Spleen (tissue), 11 donors: ENCODE results near the gene OR51G2. TPM values are rescaled to one million over a fixed set of nuclear protein-coding genes. Genes with fewer than 3 reads are reported as not detected.

ENCODE experiments used
- DNase-seq: peaks from one replicate; pipeline ENCODE4 v3.0.0-alpha.2; 2020
- H3K27ac ChIP-seq, 8 donors: fragments of 200-600 bp; sonication (generic) in 7 of 8; 1 replicate in 4 of 8; 2 replicates in 4 of 8; pipeline versions ENCODE4 v1.5.0 to v1.8.0; 2016 to 2021; ENCODE audit warnings: inconsistent platforms in 4 of 8, mild to moderate bottlenecking in 4 of 8, moderate library complexity in 1 of 8
- H3K27me3 ChIP-seq, 7 donors: fragments of 200-600 bp; sonication (generic) in 6 of 7; replicated peaks in 1 of 7; 1 replicate in 4 of 7; 2 replicates in 3 of 7; pipeline versions ENCODE4 v1.5.0 to v1.8.0; 2016 to 2021; ENCODE audit warnings: inconsistent platforms in 3 of 7, mild to moderate bottlenecking in 1 of 7
- H3K36me3 ChIP-seq, 6 donors: fragments of 200-600 bp; sonication (generic) in 5 of 6; 1 replicate in 4 of 6; 2 replicates in 2 of 6; pipeline versions ENCODE4 v1.5.0 to v1.8.0; 2016 to 2021; ENCODE audit warnings: inconsistent platforms in 2 of 6
- H3K4me1 ChIP-seq, 6 donors: fragments of 200-600 bp; sonication (generic) in 5 of 6; 1 replicate in 3 of 6; 2 replicates in 3 of 6; pipeline versions ENCODE4 v1.5.0 to v1.8.0; 2016 to 2021; ENCODE audit warnings: inconsistent platforms in 3 of 6
- H3K4me3 ChIP-seq, 8 donors: fragments of 200-600 bp; sonication (generic) in 7 of 8; 1 replicate in 4 of 8; 2 replicates in 4 of 8; pipeline versions ENCODE4 v1.5.0 to v1.8.0; 2016 to 2021; ENCODE audit warnings: inconsistent platforms in 4 of 8, mild to moderate bottlenecking in 4 of 8, moderate library complexity in 2 of 8
- H3K9me3 ChIP-seq, 8 donors: fragments of 200-600 bp; sonication (generic) in 7 of 8; 1 replicate in 4 of 8; 2 replicates in 4 of 8; pipeline versions ENCODE4 v1.5.0 to v1.8.0; 2016 to 2021; ENCODE audit warnings: inconsistent platforms in 4 of 8
- CTCF ChIP-seq, 11 experiments: fragments of 200-600 bp in 7 of 11; fragments of 450-650 bp in 4 of 11; sonication (generic) in 4 of 11; IDR thresholded peaks in 8 of 11; conservative IDR thresholded peaks in 3 of 11; 1 replicate in 7 of 11; 2 replicates in 4 of 11; pipeline versions ENCODE4 v1.4.0 to v1.8.0; 2016 to 2021; ENCODE audit warnings: antibody characterized with exemption in 11 of 11, inconsistent platforms in 4 of 11, mild to moderate bottlenecking in 1 of 11
- POLR2A ChIP-seq, 3 donors: fragments of 450-650 bp; IDR thresholded peaks; one replicate each; pipeline ENCODE4 v1.5.1; 2017; ENCODE audit warnings: antibody characterized with exemption in 3 of 3, mild to moderate bottlenecking in 1 of 3
- POLR2AphosphoS5 ChIP-seq, 3 donors: sonication (generic); formaldehyde crosslinking; IDR thresholded peaks; one replicate each; pipeline ENCODE4 v1.5.1; 2017; ENCODE audit warnings: antibody characterized with exemption in 3 of 3
- WGBS, 5 donors: extraction: QIAGEN DNeasy Blood & Tissue Kit in 3 of 5; methylation state at CpG; one replicate each; pipeline versions ENCODE4 v1.1.5 to v1.1.7; 2013 to 2018; 5-methylcytosine and 5-hydroxymethylcytosine counted together
- intact Hi-C: fragments of 100-400 bp; cut with DNase I; formaldehyde crosslinking; loops from one replicate; pipeline ENCODE4 v1.15.0; 2023; ENCODE audit warnings: low total_unique reads
- polyA plus RNA-seq, 3 donors: library from polyadenylated mRNA; stranded (reverse); fragments of 200-250 nt; gene quantifications; one replicate each; pipeline ENCODE4 v1.2.1, GENCODE V29; 2013
- total RNA-seq, 7 donors: library from RNA; depleted of rRNA in 3 of 7; stranded (reverse); fragments of >200 nt in 3 of 7; fragmentation: NEBNext Ultra II Directional in 4 of 7; extraction: Animal tissue kit (Norgen Biotek cat#: 25700) in 4 of 7; gene quantifications; one replicate each; pipeline versions ENCODE4 v1.1.0 to v1.2.1, GENCODE V29; 2016 to 2021
- donor health status: healthy with polysubstance abuse.
- donor health status: DM: no; HTN: no; CAD: no; lungs with moderate emphysema.
- donor health status: DM: no; HTN: no; CAD: no.
- donor health status: Bipolar disorder and iron deficiency.
- donor health status: healthy.
- donor health status: DM: no; HTN: no; CAD: no.
- donor health status: DM: yes; HTN: yes; CAD: no.

OR51G2 gene
- total and polyA plus RNA-seq, 10 donors = not detected

DNA sequence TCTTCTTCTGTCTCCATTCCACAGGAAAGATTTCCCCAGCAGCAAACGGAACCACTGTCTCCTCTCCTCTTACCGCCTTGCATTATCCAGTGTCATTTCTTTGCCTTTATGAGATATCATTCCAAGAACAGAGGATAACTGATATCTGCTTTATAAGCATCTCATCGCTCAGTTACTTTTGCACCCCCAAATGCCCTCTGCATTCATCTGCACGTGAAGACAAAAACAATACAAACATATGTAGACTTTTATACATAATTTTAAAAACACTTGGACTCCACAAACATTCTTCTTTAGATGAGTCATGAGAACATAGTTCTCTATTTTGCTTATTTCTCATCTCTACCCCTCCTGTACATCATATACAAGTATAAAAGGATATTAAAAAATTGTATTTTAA, 38.0 kb downstream of the OR51G2 start:
- Histone ChIP-seq H3K9me3 (no peaks in the 10 kb centered on the region), H3K27me3 (no peaks in the 10 kb centered on the region), H3K4me1 (no peaks in the 10 kb centered on the region), H3K4me3 (no peak overlapping the region), H3K36me3 (no peaks in the 10 kb centered on the region), H3K27ac (no peak overlapping the region)
- DNase-seq = no peak
- WGBS, 5 donors = 79 to 88% (median 85%) methylated on average over 4 of the region's 4 CpGs
- TF ChIP-seq CTCF (IDR thresholded peaks at IDR 0.05 in 8 of 11, conservative IDR thresholded peaks at IDR 0.05 in 3 of 11) (no peak), POLR2AphosphoS5 (IDR thresholded peaks at IDR 0.05) (no peak), POLR2A (IDR thresholded peaks at IDR 0.05) (no peak)
- intact Hi-C loops = no loop called here

- intact Hi-C loops = no loop called here
- Histone ChIP-seq H3K36me3 (no peaks in the 10 kb centered on the region), H3K4me1 (no peaks in the 10 kb centered on the region), H3K4me3 (no peak overlapping the region), H3K27me3 (no peaks in the 10 kb centered on the region), H3K9me3 (peaks cover 0 to 7% (median 0%) of the 10 kb centered on the region in 8 donors), H3K27ac (no peak overlapping the region)
- no peak for TF ChIP-seq POLR2A (IDR thresholded peaks at IDR 0.05)
- no peak for TF ChIP-seq POLR2AphosphoS5 (IDR thresholded peaks at IDR 0.05)
- TF ChIP-seq CTCF (IDR thresholded peaks at IDR 0.05 in 8 of 11, conservative IDR thresholded peaks at IDR 0.05 in 3 of 11) = no peak
- 51 to 71% (median 65%) methylated on average over 1 of the region's 1 CpG for WGBS, 5 donors
- no peak for DNase-seq
Observed at GRCh38 chr11:4865855-4866254, 53.3 kb downstream of the OR51G2 start.

GRCh38 chr11:4863876-4864275, 55.3 kb downstream of the OR51G2 start:
- no peak overlapping the region for H3K27ac ChIP-seq
- peaks cover 0 to 7% (median 0%) of the 10 kb centered on the region in 8 donors for H3K9me3 ChIP-seq
- no peaks in the 10 kb centered on the region for H3K36me3 ChIP-seq
- intact Hi-C loops = no loop called here
- DNase-seq = no peak
- TF ChIP-seq POLR2AphosphoS5 (IDR thresholded peaks at IDR 0.05) (no peak), POLR2A (IDR thresholded peaks at IDR 0.05) (no peak), CTCF (IDR thresholded peaks at IDR 0.05 in 8 of 11, conservative IDR thresholded peaks at IDR 0.05 in 3 of 11) (no peak)
- H3K27me3 ChIP-seq = no peaks in the 10 kb centered on the region
- no peaks in the 10 kb centered on the region for H3K4me1 ChIP-seq
- no peak overlapping the region for H3K4me3 ChIP-seq
- 89 to 91% (median 90%) methylated on average over 4 of the region's 4 CpGs for WGBS, 5 donors

Other genes starting within 250 kb of the OR51G2 start
- gene OR51E2, start 221.5 kb downstream of the OR51G2 start, total RNA-seq = not detected
- gene OR51E2, start 221.5 kb downstream of the OR51G2 start, polyA plus RNA-seq = under 1 TPM in 2 of 3 donors, not detected in 1; 0.05 to 0.09 TPM
- not detected for gene MMP26, start 214.6 kb downstream of the OR51G2 start, total RNA-seq
- gene MMP26, start 214.6 kb downstream of the OR51G2 start, polyA plus RNA-seq = not detected
- not detected for gene OR51F1, start 149.4 kb downstream of the OR51G2 start, total RNA-seq
- gene OR51F1, start 149.4 kb downstream of the OR51G2 start, polyA plus RNA-seq = not detected
- gene OR52R1, start 115.0 kb downstream of the OR51G2 start, total RNA-seq = not detected
- gene OR52R1, start 115.0 kb downstream of the OR51G2 start, polyA plus RNA-seq = not detected
- gene OR51F2, start 98.0 kb downstream of the OR51G2 start, total RNA-seq = not detected
- gene OR51F2, start 98.0 kb downstream of the OR51G2 start, polyA plus RNA-seq = not detected
- gene OR51S1, start 70.1 kb downstream of the OR51G2 start, total RNA-seq = not detected
- not detected for gene OR51S1, start 70.1 kb downstream of the OR51G2 start, polyA plus RNA-seq
- not detected for gene OR51T1, start 37.5 kb downstream of the OR51G2 start, total RNA-seq
- not detected for gene OR51T1, start 37.5 kb downstream of the OR51G2 start, polyA plus RNA-seq
- gene OR51A7, start 15.6 kb downstream of the OR51G2 start, total RNA-seq = not detected
- not detected for gene OR51A7, start 15.6 kb downstream of the OR51G2 start, polyA plus RNA-seq
- gene OR51G1, start 5.0 kb upstream of the OR51G2 start, total RNA-seq = not detected
- not detected for gene OR51G1, start 5.0 kb upstream of the OR51G2 start, polyA plus RNA-seq
- gene OR51A4, start 28.3 kb upstream of the OR51G2 start, total RNA-seq = not detected
- gene OR51A4, start 28.3 kb upstream of the OR51G2 start, polyA plus RNA-seq = not detected
- not detected for gene OR51A2, start 36.4 kb upstream of the OR51G2 start, total RNA-seq
- not detected for gene OR51A2, start 36.4 kb upstream of the OR51G2 start, polyA plus RNA-seq
- gene OR51L1, start 75.5 kb upstream of the OR51G2 start, total RNA-seq = not detected
- not detected for gene OR51L1, start 75.5 kb upstream of the OR51G2 start, polyA plus RNA-seq
- not detected for gene OR52J3, start 127.2 kb upstream of the OR51G2 start, total RNA-seq
- gene OR52J3, start 127.2 kb upstream of the OR51G2 start, polyA plus RNA-seq = not detected
- gene OR52E2, start 140.3 kb upstream of the OR51G2 start, total RNA-seq = not detected
- not detected for gene OR52E2, start 140.3 kb upstream of the OR51G2 start, polyA plus RNA-seq
- not detected for gene OR52E1, start 150.2 kb upstream of the OR51G2 start, total RNA-seq
- not detected for gene OR52E1, start 150.2 kb upstream of the OR51G2 start, polyA plus RNA-seq
- gene OR52A5, start 219.0 kb upstream of the OR51G2 start, total RNA-seq = not detected
- not detected for gene OR52A5, start 219.0 kb upstream of the OR51G2 start, polyA plus RNA-seq
- not detected for gene OR52A1, start 235.4 kb upstream of the OR51G2 start, total RNA-seq
- not detected for gene OR52A1, start 235.4 kb upstream of the OR51G2 start, polyA plus RNA-seq